HG03460 (cell line): ENCODE measurements around the gene GIMAP4.
"Not testable (repeated sequence)": the region's sequence is repeated elsewhere in the genome, so short reads cannot be mapped to it uniquely, and the experiment has no call there.

Experiments used
- ATAC-seq: cut with Tn5 transposase; IDR thresholded peaks from one replicate; pipeline ENCODE4 v1.9.1; 2021; ENCODE audit not compliant: unreplicated experiment

GIMAP4 gene

DNA sequence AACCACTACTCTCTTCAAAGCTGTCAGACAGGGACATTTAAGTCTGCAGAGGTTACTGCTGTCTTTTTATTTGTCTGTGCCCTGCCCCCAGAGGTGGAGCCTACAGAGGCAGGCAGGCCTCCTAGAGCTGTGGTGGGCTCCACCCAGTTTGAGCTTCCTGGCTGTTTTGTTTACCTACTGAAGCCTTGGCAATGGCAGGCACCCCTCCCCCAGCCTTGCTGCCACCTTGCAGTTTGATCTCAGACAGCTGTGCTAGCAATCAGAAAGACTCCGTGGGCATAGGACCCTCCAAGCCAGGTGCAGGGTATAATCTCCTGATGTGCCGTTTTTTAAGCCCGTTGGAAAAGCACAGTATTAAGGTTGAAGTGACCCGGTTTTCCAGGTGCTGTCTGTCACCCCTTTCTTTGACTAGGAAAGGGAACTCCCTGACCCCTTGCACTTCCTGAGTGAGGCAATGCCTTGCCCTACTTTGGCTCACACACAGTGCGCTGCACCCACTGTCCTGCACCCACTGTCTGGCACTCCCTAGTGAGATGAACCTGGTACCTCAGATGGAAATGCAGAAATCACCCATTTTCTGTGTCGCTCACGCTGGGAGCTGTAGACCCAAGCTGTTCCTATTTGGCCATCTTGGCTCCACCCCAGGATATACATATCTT lies 12.9 kb downstream of the GIMAP4 start:
- not testable (repeated sequence) for ATAC-seq

DNA sequence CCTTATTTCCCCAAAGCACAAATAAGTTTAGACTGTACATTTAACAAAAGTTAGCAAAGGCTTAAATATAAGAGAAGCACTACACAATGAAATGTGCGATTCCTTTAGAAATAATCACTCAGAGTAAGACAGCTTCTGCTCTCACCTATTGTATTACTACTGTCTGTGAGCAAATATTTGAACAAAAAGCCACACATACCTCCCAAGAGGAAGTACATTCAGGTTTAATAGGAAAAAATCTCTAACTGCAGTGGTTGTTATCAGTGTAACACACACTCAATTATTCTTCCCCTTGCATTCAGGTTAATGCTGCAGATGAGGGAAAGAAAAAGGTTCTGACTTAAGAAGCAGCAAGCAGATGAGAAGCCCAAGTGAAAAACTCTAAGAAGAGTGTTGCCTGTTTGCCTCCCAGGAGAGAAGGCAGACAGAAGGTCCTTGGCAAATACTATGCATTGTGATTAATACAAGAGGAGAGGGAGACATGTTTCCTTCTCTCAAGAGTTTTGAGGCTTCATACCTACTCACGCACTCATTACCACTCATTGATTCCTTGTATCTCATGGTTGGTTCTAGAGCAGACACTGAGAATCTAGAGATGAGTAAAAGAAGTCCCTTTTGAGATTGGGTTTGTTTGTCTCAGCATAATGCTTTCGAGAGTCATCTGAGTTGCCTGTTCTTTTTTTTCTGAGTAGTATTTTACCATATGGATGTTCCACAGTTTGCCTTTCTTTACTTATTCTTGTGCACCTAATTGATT lies 13.6 kb downstream of the GIMAP4 start:
- no peak for ATAC-seq

DNA sequence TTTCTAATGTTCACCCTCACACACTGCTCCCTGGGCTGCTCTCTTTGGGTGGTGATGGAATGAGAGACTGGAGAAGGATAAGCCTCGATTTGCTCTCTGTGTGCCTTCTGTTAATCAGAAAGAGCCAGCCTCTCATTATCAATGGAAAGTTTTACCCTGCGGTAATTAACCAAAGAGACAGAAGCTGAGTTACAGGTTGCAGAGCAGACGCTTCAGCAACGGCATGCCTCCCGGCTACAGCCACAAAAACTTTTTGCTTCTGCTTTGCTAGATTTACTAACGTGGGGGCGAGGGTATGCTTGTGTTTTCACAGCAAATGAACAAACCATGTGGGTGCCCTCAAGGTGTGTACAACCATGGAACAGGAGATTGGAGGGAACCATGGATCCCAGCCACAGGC lies 18.0 kb downstream of the GIMAP4 start:
- ATAC-seq: no peak

DNA sequence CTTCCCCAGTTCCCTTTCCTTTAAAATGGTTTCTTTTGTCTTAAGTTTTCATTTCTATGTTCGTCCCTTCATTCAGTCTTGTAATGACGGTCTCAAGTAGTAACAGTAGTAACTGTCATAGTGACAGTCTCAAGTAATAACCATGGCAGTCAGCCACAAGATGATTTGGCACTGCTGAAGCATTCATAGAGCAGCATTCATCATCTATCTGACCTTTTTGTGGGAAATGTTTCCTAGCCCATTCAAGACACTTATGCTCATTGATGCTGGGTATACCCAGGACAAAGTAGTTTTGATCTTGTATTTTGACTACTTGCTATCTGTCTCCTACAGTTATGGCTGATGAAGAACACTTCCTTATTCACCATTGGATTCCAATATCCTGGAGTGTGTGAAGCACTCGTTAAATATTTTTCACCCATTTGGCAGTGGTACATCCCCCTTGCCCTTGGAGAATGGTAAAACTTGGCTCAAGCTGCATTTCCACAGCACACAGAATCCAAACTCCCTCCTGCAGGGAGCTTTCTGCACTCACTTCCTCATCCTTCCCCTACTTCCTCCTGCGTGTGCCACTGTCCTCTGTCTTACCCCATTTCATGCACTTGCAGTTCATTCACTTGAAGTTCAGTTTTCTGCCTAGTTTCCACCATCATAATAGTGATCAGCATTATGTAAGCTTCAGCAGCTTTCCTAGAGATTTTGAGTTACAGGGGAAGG lies 19.0 kb downstream of the GIMAP4 start:
- no peak for ATAC-seq

DNA sequence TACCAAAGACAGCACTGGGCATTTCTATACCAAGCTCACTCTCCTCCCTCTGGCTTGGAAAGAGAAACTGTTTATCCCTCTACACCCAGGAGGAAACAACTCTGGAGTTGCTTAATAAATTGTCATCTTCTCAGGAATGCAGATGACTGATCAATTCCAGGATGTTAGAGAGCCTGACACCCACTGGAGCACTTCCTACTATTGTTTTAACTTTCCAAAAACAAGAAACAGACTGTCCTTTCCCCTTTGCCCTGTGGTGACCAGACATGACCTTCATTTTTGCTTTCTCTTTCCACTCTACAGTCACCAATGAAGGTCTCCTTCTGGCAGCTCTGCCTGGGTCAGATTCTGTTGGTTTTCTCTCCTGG lies 19.6 kb downstream of the GIMAP4 start:
- ATAC-seq: no peak

DNA sequence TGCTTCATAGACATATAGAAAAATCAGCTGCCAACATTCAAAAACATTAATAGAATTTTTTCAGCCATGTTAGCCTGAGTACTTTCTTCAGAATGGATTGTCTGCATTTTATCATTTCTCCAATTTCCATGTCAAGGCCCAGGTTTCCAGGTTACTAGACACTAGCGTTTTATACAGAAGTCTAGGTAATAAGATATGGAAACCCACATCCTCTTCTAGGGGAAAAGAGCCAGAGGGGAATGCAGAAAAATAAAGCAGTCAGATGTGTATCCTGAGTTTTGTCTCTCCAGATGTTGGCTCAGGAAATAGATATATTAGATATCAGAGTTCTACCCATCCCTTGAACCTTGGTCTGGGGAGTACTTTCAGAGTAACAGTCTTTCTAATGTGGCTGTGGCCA lies 20.4 kb downstream of the GIMAP4 start:
- ATAC-seq: no peak

DNA sequence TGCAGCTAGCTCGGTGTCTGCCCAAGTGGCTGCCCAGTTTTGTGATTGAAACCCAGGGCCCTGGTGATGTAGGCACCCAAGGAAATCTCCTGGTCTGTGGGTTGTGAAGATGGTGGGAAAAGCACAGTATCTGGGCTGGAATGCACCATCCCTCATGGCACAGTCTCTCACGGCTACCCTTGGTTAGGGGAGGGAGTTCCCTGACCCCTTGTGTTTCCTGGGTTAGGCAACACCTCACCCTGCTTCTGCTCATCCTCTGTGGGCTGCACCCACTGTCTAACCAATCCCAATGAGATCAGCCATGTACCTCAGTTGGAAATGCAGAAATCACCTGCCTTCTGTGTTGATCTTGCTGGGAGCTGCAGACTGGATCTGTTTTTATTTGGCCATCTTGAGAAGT lies 27.6 kb downstream of the GIMAP4 start:
- ATAC-seq: no peak

DNA sequence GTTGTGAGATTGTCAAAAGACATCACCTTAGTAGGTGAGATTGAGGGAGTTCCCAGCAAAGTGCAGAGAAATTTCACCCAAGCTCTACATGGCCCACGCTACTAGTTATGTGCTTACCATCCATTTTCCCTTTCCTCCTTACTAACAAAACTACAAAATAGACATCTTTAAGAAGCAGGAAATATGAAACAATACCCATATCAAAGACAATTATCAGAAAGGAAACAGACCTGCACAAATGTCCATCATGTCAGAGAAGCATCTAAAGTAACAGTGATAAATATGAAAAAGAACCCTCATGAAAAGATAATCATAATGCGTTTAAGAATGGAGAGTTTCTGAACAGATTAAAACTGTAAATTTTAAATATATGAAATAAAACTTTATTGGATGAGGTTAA lies 28.2 kb downstream of the GIMAP4 start:
- no peak for ATAC-seq

DNA sequence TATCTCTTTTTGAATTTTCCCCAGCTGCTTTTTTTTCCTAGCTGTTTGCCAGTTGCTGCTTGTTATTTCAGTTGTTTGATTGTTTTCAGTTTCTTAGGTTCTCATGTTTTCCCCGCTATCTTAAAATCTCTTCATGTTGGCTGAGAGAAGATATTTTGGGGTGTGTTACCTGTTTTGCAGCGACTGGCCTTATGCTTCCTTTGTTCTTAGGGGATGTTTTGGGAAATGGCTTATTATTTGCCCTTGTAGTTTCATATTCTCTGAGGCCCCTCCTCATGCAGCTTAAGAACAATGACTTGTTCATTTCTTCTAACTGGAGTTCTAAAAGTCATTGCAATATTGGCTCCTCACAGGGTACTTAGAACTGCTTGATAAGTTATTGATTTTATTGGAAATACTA lies 36.4 kb downstream of the GIMAP4 start:
- not testable (repeated sequence) for ATAC-seq

DNA sequence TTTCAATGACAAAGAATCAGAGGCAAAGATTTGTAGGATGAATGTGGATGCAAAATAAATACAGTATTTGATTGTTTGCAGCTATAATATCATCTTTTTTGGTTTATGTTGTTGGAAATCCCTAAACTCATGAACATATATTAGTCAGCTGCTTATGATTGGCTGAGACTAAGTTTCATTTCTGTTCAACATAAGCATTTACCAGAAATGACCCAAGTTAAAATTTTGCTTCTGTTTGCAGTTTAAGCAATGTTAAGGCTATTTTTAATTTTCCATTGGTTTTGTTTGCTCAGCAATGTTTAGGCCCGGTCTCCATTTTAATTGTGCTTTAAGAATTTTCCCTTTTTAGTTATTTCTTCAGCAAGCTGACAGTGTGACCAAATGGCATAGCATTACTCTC lies 43.0 kb downstream of the GIMAP4 start:
- no peak for ATAC-seq

DNA sequence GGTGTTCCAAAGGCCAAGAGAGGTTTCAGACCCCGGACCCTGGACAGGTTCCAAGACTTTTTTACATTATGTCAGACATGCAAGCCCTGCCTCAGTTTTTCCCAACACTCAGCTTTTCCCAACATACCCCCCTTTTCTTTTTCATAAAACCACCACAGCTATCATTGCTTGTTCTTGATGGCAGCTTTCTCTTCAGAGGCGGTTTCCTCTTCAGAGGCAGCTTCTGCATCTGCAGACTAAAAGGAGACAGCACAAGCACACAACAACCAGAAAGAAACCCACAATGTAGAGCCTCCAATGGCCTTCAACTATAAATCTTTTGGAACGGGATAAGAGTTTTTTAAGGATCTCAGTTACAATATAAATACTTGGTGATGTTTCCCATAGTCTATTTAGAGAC lies 45.7 kb downstream of the GIMAP4 start:
- ATAC-seq: no peak

DNA sequence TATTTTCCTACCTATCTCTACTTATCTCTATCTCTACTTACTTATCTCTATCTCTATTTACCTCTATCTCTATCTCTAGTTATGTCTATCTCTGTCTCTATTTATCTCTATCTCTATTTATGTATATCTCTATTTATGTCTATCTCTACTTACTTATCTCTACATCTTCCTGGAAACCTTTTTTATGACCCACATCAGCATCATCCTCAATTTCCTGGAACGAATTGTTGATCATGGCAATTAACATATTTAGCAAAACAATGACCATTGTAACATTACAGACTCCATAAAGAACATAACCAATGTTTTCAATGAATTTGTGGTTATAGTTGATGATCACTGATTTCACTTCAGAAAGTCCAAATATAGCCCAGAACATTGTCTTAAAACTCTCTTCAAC lies 46.7 kb downstream of the GIMAP4 start:
- ATAC-seq: no peak

DNA sequence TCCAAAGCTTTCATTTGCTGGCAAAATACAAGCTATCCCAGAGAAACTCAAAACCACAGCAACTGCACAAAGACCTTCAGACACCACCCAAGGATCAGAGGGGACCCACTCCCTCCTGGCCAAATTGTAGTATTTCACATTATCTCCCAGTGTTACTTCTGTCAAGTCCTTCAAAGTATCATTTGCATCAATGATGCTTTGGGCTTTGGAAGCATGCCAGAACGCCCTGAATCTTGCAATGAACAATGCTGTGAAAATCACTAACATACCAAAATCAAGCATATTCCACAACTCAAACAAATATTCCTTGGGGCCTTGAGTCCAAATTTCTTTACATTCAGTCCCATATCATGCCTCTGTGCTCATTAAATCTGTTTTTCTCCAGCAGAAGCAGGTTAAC lies 47.2 kb downstream of the GIMAP4 start:
- ATAC-seq: not testable (repeated sequence)

DNA sequence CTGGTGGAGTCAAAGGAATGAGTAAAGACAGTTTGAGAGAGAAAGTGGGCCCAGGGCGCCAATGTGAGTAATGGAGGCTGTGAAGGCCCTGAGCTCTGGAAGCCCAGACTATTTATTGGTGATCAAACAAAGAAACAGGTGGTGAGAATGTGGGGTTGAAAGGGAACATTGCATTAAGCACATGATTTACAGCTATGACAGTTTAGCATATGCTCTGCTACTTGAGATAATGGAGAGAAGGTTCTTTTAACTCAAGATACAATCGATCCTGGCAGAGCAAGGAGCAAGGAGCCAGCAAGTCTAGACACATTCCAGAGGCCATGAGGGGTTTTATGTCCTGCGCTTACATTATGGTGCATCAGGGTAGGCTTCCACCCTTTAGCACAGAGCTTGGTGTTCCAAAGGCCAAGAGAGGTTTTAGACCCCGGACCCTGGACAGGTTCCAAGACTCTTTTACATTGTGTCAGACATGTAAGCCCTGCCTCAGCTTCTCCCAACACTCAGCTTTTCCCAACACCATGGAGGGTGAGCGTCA lies 48.1 kb downstream of the GIMAP4 start:
- ATAC-seq: not testable (repeated sequence)

DNA sequence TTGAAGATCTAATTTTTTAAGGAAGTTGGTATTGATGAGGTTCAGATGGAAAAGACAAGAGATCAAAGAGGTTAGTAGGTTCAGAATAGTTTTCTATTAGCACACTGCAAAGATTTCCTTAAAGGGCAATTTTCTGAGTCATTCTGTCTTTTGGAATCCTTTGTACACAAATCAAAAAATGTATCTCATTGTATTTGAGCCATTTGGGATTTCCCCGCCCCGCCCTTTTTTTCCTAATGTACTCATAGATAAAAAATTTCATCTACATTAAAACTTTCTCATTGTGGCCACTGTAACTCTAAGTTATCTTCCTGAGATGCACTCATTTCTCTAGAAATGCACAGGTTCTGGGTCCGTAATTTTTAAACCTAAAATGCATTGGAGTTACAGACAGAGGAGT lies 52.9 kb downstream of the GIMAP4 start:
- no peak for ATAC-seq

DNA sequence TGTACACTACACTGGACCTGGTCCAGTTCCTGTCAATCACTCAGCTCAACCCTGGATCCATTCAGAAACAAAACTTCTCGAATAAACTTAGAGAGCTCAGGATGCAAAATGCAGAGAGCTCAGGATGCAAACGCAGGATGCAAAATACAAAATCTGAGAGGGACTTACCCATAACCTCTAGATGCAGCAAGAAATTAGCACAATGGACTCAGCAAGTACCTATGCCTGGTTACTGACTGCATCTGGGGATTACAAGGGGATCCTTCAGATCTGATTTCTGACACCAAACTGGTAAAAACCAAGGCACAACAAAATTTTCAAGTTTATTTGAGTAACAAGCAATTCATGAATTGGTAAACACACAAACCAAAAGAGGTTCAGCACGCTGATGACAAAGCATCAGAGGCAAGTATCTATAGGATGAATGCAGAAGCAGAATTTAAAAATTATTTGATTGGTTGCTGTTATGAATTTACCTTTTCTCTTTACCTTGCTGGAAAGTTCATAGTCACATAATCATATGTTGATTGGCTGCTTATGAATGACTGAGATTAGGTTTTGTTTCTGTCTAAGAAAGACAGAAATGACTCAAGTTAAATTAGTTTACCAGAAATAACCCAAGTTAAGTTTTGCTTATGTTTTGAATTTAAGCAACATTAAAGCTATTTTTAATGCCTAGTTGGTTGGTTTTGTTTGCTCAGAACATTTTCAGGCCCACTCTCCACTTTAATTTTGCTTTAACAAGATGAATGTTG lies 53.6 kb downstream of the GIMAP4 start:
- peak; percentile 57 for ATAC-seq

DNA sequence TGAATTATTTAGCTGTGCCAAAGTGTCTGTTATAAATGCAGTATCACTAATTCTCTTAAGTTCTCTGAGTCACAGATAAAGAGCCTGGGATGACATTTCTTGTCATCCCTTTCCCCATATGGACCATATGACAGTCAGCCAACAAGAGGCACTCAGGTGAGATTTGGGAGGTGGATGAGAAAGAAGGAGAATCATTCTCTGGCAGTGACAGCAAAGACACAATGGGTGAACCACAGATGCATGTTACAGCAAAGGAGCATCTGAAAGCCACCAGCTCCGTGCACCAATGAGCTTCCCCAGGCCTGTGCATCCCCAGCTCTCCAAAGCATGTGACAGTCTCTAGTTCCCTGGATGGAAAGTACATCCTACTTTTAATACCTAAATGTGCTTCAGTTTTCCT lies 54.2 kb downstream of the GIMAP4 start:
- ATAC-seq: peak; percentile 62
